ENCODE results near the gene ARHGAP19.

ARHGAP19 gene

GRCh38 chr10:97228130-97228774, 64.2 kb downstream of the ARHGAP19 start:
- no peak for DNase-seq

- no peak for DNase-seq
Measured at GRCh38 chr10:97226398-97226797, 66.0 kb downstream of the ARHGAP19 start.

GRCh38 chr10:97224483-97225435, 67.7 kb downstream of the ARHGAP19 start:
- DNase-seq, result peak; percentile 54

GRCh38 chr10:97222326-97222961, 70.0 kb downstream of the ARHGAP19 start:
- DNase-seq, result peak; percentile 42

GRCh38 chr10:97220355-97220754, 72.1 kb downstream of the ARHGAP19 start:
- DNase-seq, result no peak

- peak; percentile 50 for DNase-seq
Measured at GRCh38 chr10:97217299-97217698, 75.1 kb downstream of the ARHGAP19 start.

GRCh38 chr10:97215619-97216260, 76.7 kb downstream of the ARHGAP19 start:
- peak; percentile 50 for DNase-seq

GRCh38 chr10:97213431-97213830, 79.0 kb downstream of the ARHGAP19 start:
- no peak for DNase-seq

- DNase-seq, result no peak
Measured at GRCh38 chr10:97211229-97211628, 81.2 kb downstream of the ARHGAP19 start.

GRCh38 chr10:97210543-97210960, 81.9 kb downstream of the ARHGAP19 start:
- DNase-seq, result peak; percentile 83

- DNase-seq, result no peak
Measured at GRCh38 chr10:97207756-97208346, 84.6 kb downstream of the ARHGAP19 start.

GRCh38 chr10:97207131-97207530, 85.3 kb downstream of the ARHGAP19 start:
- no peak for DNase-seq

GRCh38 chr10:97204826-97205679, 87.4 kb downstream of the ARHGAP19 start:
- DNase-seq, result no peak

GRCh38 chr10:97203220-97203619, 89.2 kb downstream of the ARHGAP19 start:
- DNase-seq, result no peak

- DNase-seq, result no peak
Measured at GRCh38 chr10:97200616-97201015, 91.8 kb downstream of the ARHGAP19 start.

GRCh38 chr10:97199152-97199551, 93.3 kb downstream of the ARHGAP19 start:
- DNase-seq, result no peak

- no peak for DNase-seq
Measured at GRCh38 chr10:97197030-97197500, 95.4 kb downstream of the ARHGAP19 start.

- peak; percentile 92 for DNase-seq
Measured at GRCh38 chr10:97196223-97197029, 96.0 kb downstream of the ARHGAP19 start.

- DNase-seq, result no peak
Measured at GRCh38 chr10:97195706-97196222, 96.7 kb downstream of the ARHGAP19 start.

- no peak for DNase-seq
Measured at GRCh38 chr10:97192952-97193435, 99.4 kb downstream of the ARHGAP19 start.

All from hematopoietic multipotent progenitor cell treated with erythropoietin and hydrocortisone succinate and interleukin-3 and kit ligand, for 4 days (in vitro differentiated cells).